GM12878 (cell line): ENCODE results near the gene SCN10A. TPM values are rescaled to one million over a fixed set of nuclear protein-coding genes. Genes with fewer than 3 reads are reported as not detected.

Source experiments
- ATAC-seq: fragments of 200-7000 bp; cut with Tn5 transposase; 3 replicates; pipeline ENCODE4 v1.9.1; 2020; ENCODE audit warnings: mild to moderate bottlenecking, moderate library complexity
- BruUV-seq: library from RNA; stranded (reverse); fragments of 400-500 nt; replicated peaks from 2 replicates; lab custom pipeline; 2021; lab: Mats Ljungman, UMichigan
- CTCF ChIA-PET: fragments of 300-600 bp; sonication (Branson Sonifier 250); formaldehyde crosslinking; extraction: SDS; loops from one replicate; lab custom pipeline; 2021; ENCODE audit warnings: inconsistent platforms; lab: Yijun Ruan, JAX
- POLR2A ChIA-PET: fragments of 350-600 bp; formaldehyde crosslinking; extraction: SDS; loops from one replicate; lab custom pipeline; 2021; ENCODE audit warnings: inconsistent platforms; lab: Charles Lee
- RAD21 ChIA-PET: fragments of 300-600 bp; sonication (Branson Sonifier 250); formaldehyde crosslinking; loops from one replicate; lab custom pipeline; 2023; ENCODE audit warnings: antibody characterized with exemption; ENCODE audit not compliant: unreplicated experiment; lab: Charles Lee
- SMC1A ChIA-PET: fragments of 300-600 bp; sonication (Branson Sonifier 250); formaldehyde crosslinking; loops from one replicate; lab custom pipeline; 2023; ENCODE audit not compliant: unreplicated experiment, uncharacterized antibody; lab: Charles Lee
- DNase-seq: peaks from one replicate; pipeline ENCODE4 v3.0.0-alpha.2; 2011; ENCODE audit warnings: low read depth, low spot score
- FAIRE-seq: peaks from 3 replicates; lab custom pipeline; 2011; peaks lifted over from hg19 to GRCh38; lab: Jason Lieb, UNC
- H2AFZ ChIP-seq: 2 replicates; pipeline ENCODE4 v1.6.0; 2011; ENCODE audit warnings: low read depth, low read length, control low read depth; ENCODE audit not compliant: control insufficient read depth
- H3K27ac ChIP-seq: 2 replicates; pipeline ENCODE4 v1.5.1; 2011; ENCODE audit warnings: control low read depth; ENCODE audit not compliant: control insufficient read depth, insufficient read depth
- H3K27me3 ChIP-seq, 2 experiments: replicated peaks in 1 of 2; 2 replicates each; pipeline versions ENCODE4 v1.6.0 to v1.6.1; 2011; ENCODE audit warnings: low read length in 1 of 2; ENCODE audit not compliant: control insufficient read depth in 2 of 2, insufficient read depth in 2 of 2
- H3K36me3 ChIP-seq, 2 experiments: 2 replicates each; pipeline ENCODE4 v1.5.1; 2011; ENCODE audit warnings: low read length in 1 of 2; ENCODE audit not compliant: control insufficient read depth in 2 of 2, insufficient read depth in 2 of 2
- H3K4me1 ChIP-seq: 2 replicates; pipeline ENCODE4 v1.6.1; 2011; ENCODE audit warnings: mild to moderate bottlenecking, low read length, moderate library complexity, mixed read lengths; ENCODE audit not compliant: control insufficient read depth, insufficient read depth
- H3K4me2 ChIP-seq: 2 replicates; pipeline ENCODE4 v1.6.0; 2011; ENCODE audit warnings: control low read depth; ENCODE audit not compliant: control insufficient read depth, insufficient read depth
- H3K4me3 ChIP-seq: fragments of 200-600 bp; sonication (generic); 2 replicates; pipeline ENCODE4 v1.5.1; 2016
- H3K79me2 ChIP-seq: 2 replicates; pipeline ENCODE4 v1.6.0; 2011; ENCODE audit warnings: low read length; ENCODE audit not compliant: control insufficient read depth, insufficient read depth
- H3K9ac ChIP-seq: 2 replicates; pipeline ENCODE4 v1.8.0; 2011; ENCODE audit warnings: low read length, control low read depth, mixed read lengths; ENCODE audit not compliant: control insufficient read depth, insufficient read depth
- H3K9me3 ChIP-seq: replicated peaks from 3 replicates; pipeline ENCODE4 v1.5.1; 2011; ENCODE audit warnings: mild to moderate bottlenecking, low read length; ENCODE audit not compliant: control insufficient read depth, insufficient read depth
- H4K20me1 ChIP-seq: 2 replicates; pipeline ENCODE4 v1.6.0; 2011; ENCODE audit not compliant: control insufficient read depth, insufficient read depth
- CBX5 ChIP-seq: sonication (generic); IDR thresholded peaks from 2 replicates; pipeline ENCODE4 v1.6.1; 2016; ENCODE audit warnings: low read depth, moderate library complexity, mild to moderate bottlenecking, inconsistent platforms
- FOXM1 ChIP-seq: IDR thresholded peaks from 2 replicates; pipeline ENCODE4 v1.6.1; 2012; ENCODE audit warnings: low read depth, mild to moderate bottlenecking, inconsistent platforms, low read length, moderate library complexity
- GATAD2B ChIP-seq: fragments of 450-650 bp; conservative IDR thresholded peaks from 2 replicates; pipeline ENCODE4 v1.6.1; 2017; ENCODE audit warnings: low read depth, mild to moderate bottlenecking, moderate library complexity
- HDGF ChIP-seq: fragments of 450-650 bp; IDR thresholded peaks from 2 replicates; pipeline ENCODE4 v1.6.1; 2016; ENCODE audit warnings: antibody characterized with exemption
- IKZF1 ChIP-seq: fragments of 450-650 bp; conservative IDR thresholded peaks from 2 replicates; pipeline ENCODE4 v1.6.1; 2017; ENCODE audit warnings: antibody characterized with exemption, mild to moderate bottlenecking
- YBX1 ChIP-seq: fragments of 450-650 bp; IDR thresholded peaks from 2 replicates; pipeline ENCODE4 v1.6.1; 2016; ENCODE audit warnings: antibody characterized with exemption
- in situ Hi-C: fragments of 300-500 bp; cut with MboI; formaldehyde crosslinking; loops from 9 replicates; pipeline ENCODE4 v1.14.3; 2018; ENCODE audit warnings: mixed read lengths
- intact Hi-C: fragments of 100-400 bp; cut with micrococcal nuclease; formaldehyde crosslinking; loops from one replicate; pipeline ENCODE4 v1.14.2; 2022; ENCODE audit not compliant: unreplicated experiment
- polyA plus RNA-seq, 11 experiments: library from polyadenylated mRNA; depleted of rRNA in 4 of 11; unstranded in 6 of 11; stranded (reverse) in 5 of 11; fragments of >200 nt; fragmentation: Nextera tagmentation in 4 of 11; fragmentation: Illumina TruSeq in 1 of 11; extraction: Ambion mirVana in 4 of 11; extraction: Trizol in 1 of 11; gene quantifications; 1 replicate in 1 of 11; 2 replicates in 10 of 11; pipeline versions ENCODE4 v1.2.1 to v1.2.3, GENCODE V29; 2011 to 2016; ENCODE audit warnings: inconsistent platforms in 2 of 11, missing spikeins in 2 of 11, low read depth in 1 of 11
- total RNA-seq, 4 experiments: library from RNA; depleted of rRNA in 3 of 4; stranded (reverse); fragments of >200 nt in 3 of 4; fragmentation: Illumina TruSeq in 1 of 4; extraction: Trizol in 1 of 4; gene quantifications; 2 replicates each; pipeline versions ENCODE4 v1.2.1 to v1.2.3, GENCODE V29; 2013 to 2021
- TF ChIP-seq, protein P1 (sequence below): fragments of 450-650 bp; formaldehyde crosslinking; IDR thresholded peaks from 2 replicates; pipeline ENCODE4 v1.4.0; 2022; ENCODE audit warnings: mild to moderate bottlenecking, moderate library complexity
- TF ChIP-seq, protein P2 (sequence below): fragments of 450-650 bp; IDR thresholded peaks from 2 replicates; pipeline ENCODE4 v1.6.1; 2018; ENCODE audit warnings: mild to moderate bottlenecking, low read depth, moderate library complexity; ENCODE audit not compliant: partially characterized antibody
- TF ChIP-seq, protein P3 (sequence below): IDR thresholded peaks from 2 replicates; pipeline ENCODE4 v1.6.1; 2011; ENCODE audit warnings: low read depth, low read length, improper control_type of control experiment, borderline replicate concordance
- TF ChIP-seq, protein P4 (sequence below): fragments of 450-650 bp; IDR thresholded peaks from 2 replicates; pipeline ENCODE4 v1.6.1; 2018; ENCODE audit warnings: borderline replicate concordance, mild to moderate bottlenecking; ENCODE audit not compliant: partially characterized antibody

Gene SCN10A
- total and polyA plus RNA-seq, 10 of the 15 experiments (the other 5 are each of a cell fraction or from before 2014, with no cell fraction given) = not detected

DNA sequence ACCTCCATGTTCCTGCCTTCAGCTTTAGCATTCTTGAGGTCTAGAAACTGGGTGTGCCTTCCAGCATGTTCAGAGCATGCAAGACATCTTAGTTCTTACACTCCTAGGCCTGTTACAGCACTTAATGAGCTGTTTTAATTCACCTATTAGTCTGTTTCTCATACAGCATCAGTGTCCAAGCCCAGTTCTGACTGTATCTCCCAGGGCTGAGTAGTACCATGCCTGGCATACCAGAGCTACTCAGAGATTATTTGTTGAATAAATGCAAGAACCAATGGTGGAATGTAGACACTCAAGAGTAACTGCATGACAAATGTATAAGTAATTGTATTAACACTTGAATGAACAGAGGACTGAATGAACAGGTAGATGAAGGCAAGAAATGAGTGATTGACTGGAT, 104.7 kb downstream of the SCN10A start:
- Histone ChIP-seq H3K9me3 (no peaks in the 10 kb centered on the region), H3K9ac (no peak overlapping the region), H2AFZ (no peak overlapping the region), H3K4me2 (no peak overlapping the region), H3K27ac (no peak overlapping the region), H3K79me2 (no peaks in the 10 kb centered on the region), H3K27me3 (no peaks in the 10 kb centered on the region), H4K20me1 (no peaks in the 10 kb centered on the region), H3K4me3 (no peak overlapping the region), H3K4me1 (no peaks in the 10 kb centered on the region), H3K36me3 (no peaks in the 10 kb centered on the region)
- intact Hi-C loops (no loop called here), in situ Hi-C loops (no loop called here)
- no peak for FAIRE-seq
- ChIA-PET RAD21 (no interaction called here), CTCF (no interaction called here), SMC1A (no interaction called here), POLR2A (no interaction called here)
- TF ChIP-seq HDGF = no peak
- no peak for TF ChIP-seq YBX1
- no peak for TF ChIP-seq GATAD2B
- no peak for TF ChIP-seq FOXM1
- TF ChIP-seq, protein P1, sequence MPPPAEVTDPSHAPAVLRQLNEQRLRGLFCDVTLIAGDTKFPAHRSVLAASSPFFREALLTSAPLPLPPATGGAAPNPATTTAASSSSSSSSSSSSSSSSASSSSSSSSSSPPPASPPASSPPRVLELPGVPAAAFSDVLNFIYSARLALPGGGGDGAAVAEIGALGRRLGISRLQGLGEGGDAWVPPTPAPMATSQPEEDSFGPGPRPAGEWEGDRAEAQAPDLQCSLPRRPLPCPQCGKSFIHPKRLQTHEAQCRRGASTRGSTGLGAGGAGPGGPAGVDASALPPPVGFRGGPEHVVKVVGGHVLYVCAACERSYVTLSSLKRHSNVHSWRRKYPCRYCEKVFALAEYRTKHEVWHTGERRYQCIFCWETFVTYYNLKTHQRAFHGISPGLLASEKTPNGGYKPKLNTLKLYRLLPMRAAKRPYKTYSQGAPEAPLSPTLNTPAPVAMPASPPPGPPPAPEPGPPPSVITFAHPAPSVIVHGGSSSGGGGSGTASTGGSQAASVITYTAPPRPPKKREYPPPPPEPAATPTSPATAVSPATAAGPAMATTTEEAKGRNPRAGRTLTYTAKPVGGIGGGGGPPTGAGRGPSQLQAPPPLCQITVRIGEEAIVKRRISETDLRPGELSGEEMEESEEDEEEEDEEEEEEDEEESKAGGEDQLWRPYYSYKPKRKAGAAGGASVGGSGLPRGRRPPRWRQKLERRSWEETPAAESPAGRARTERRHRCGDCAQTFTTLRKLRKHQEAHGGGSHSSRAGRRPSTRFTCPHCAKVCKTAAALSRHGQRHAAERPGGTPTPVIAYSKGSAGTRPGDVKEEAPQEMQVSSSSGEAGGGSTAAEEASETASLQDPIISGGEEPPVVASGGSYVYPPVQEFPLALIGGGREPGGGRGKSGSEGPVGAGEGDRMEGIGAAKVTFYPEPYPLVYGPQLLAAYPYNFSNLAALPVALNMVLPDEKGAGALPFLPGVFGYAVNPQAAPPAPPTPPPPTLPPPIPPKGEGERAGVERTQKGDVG (CRISPR knock-in tag) = no peak
- TF ChIP-seq, protein P2, sequence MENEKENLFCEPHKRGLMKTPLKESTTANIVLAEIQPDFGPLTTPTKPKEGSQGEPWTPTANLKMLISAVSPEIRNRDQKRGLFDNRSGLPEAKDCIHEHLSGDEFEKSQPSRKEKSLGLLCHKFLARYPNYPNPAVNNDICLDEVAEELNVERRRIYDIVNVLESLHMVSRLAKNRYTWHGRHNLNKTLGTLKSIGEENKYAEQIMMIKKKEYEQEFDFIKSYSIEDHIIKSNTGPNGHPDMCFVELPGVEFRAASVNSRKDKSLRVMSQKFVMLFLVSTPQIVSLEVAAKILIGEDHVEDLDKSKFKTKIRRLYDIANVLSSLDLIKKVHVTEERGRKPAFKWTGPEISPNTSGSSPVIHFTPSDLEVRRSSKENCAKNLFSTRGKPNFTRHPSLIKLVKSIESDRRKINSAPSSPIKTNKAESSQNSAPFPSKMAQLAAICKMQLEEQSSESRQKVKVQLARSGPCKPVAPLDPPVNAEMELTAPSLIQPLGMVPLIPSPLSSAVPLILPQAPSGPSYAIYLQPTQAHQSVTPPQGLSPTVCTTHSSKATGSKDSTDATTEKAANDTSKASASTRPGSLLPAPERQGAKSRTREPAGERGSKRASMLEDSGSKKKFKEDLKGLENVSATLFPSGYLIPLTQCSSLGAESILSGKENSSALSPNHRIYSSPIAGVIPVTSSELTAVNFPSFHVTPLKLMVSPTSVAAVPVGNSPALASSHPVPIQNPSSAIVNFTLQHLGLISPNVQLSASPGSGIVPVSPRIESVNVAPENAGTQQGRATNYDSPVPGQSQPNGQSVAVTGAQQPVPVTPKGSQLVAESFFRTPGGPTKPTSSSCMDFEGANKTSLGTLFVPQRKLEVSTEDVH = no peak
- no peak for TF ChIP-seq CBX5
- TF ChIP-seq, protein P3, sequence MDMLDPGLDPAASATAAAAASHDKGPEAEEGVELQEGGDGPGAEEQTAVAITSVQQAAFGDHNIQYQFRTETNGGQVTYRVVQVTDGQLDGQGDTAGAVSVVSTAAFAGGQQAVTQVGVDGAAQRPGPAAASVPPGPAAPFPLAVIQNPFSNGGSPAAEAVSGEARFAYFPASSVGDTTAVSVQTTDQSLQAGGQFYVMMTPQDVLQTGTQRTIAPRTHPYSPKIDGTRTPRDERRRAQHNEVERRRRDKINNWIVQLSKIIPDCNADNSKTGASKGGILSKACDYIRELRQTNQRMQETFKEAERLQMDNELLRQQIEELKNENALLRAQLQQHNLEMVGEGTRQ = no peak
- TF ChIP-seq, protein P4, sequence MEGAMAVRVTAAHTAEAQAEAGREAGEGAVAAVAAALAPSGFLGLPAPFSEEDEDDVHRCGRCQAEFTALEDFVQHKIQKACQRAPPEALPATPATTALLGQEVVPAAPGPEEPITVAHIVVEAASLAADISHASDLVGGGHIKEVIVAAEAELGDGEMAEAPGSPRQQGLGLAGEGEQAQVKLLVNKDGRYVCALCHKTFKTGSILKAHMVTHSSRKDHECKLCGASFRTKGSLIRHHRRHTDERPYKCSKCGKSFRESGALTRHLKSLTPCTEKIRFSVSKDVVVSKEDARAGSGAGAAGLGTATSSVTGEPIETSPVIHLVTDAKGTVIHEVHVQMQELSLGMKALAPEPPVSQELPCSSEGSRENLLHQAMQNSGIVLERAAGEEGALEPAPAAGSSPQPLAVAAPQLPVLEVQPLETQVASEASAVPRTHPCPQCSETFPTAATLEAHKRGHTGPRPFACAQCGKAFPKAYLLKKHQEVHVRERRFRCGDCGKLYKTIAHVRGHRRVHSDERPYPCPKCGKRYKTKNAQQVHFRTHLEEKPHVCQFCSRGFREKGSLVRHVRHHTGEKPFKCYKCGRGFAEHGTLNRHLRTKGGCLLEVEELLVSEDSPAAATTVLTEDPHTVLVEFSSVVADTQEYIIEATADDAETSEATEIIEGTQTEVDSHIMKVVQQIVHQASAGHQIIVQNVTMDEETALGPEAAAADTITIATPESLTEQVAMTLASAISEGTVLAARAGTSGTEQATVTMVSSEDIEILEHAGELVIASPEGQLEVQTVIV = no peak
- TF ChIP-seq IKZF1 = no peak
- ATAC-seq = no peak
- no TSS peak for BruUV-seq
- DNase-seq = no peak
